NCI-H748 treated with DMSO at 0.1 percent for 48 hours (cell line): ENCODE measurements around the gene TTYH2.

Source experiments
- DNase-seq: peaks from one replicate; lab custom pipeline; 2025; lab: John Stamatoyannopoulos, UW

Gene TTYH2

DNA sequence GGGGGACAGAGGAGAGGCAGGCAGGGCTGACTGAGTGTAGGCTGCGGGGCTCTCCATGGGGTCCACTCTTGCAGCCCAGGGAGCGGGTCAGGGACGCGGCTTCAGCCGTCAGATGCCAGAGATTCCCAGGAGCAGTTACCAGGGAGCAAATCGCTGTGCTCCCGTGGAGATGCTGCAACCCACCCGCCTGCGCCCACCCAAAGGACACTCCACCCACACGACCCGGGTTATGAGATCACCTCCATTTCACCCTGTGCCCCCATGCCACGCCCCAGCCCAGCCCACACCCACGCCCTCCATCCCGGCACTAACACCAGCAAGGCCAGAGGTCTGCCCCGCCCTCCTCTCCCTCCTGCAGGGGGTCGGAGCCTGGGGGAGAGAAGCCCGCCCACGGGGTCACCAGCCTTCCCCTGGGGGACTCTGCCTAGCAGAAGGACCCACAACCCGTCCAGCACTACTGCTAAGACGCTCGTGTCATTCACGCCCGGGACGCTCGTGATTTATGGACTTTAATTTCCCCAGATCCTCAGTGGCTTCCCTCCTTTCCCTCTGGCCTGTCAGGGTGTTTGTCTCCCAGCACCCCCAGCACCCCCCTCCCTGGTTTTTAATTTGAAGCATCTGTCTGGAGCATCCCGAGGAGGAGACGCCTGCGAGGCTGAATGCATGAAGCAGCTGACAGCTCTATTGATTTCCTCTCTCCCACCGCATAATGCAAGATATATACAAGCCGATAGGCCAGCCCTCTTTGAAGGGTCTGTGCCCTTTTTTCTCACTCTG lies 16.6 kb upstream of the TTYH2 start:
- DNase-seq = no peak

DNA sequence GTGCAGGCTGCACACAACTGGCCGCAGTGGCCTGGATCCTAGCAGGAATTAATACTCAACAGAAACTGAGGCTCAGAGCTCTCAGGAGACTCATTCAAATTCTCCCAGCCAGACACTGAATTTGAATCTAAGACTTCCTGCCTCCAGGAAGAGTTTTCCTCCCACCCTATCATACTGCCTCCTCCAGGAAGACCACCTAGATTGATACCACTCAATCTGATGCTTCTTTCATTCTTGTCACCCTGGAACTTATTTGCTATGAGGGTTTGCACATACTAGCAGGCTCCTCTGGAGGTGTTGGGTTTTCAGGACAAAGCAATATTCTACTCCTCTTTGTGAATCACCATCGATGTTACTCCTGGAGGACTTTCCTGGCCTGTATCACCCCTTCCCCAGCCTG lies 15.6 kb upstream of the TTYH2 start:
- no peak for DNase-seq

DNA sequence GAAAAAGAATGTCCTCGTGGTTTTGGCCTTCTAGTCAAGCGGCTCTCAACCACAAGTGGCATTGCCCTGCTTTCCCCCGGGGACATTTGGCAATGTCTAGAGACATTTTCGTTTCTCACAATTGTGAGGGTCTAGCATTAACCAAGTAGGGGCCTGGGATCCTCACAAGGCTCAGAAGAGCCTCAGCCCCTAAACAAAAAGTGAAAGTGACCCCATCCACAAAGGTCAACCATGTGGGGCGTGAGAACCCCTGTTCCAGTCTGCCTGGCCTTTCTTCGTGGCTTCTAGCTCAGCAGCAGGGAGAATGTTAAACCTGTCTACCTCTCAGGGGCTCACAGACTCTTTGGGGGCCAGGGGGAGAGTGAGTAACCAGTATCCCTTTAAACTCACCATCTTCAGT lies 14.7 kb upstream of the TTYH2 start:
- no peak for DNase-seq

DNA sequence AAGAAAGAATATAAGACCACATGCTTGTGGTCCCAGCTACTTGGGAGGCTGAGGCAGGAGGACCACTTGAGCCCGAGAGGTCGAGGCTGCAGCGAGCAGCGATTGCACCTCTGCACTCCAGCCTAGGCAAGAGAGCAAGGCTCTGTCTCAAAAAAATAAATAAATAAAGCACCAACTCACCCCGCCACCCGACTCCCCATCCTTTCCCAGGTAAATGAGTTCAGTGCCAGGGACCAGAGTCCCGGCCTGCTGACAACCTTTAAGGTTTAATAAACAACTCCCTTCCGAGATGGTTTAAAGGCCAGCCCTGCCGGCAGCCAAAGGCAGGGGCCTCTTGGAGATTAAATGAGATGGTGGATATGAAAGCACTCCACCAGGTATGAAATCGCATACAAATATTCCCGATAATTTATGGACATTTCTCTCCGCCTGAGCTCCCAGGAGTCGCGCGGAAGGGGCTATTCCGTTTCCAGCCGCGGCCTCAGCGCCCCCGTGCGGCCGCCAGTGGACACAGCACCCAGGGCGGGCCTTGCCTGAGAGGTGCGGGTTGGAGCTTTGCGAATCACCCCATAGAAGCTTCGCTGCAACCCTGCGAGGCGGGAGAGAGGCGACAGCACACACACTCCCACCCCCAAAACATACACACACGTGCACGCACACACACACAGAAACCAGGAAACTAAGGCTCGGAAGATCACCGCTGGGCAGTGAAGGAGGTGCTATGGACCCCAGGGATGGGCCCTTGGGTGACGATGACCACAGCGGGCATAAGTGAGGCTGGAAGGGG lies 13.9 kb upstream of the TTYH2 start:
- DNase-seq = peak; percentile 22

DNA sequence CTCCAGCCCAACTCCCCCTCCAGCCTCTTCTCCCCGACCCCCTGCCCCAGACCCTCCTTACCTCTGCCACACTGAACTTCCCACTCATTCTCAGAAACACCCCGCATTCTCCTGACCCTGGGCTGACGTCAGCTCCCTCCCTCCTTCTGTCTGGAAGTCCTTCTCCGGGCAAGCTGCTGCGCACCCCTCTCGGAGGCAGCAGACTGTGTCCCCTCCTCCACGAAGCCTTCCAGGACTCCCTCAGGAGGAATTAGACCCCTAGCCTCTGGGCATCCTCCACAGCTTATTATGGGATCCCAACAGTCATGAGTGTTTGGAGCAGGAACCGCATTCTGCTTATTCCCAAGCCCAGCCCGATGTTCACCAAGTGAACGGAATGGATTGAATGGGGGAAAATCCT lies 13.3 kb upstream of the TTYH2 start:
- no peak for DNase-seq

DNA sequence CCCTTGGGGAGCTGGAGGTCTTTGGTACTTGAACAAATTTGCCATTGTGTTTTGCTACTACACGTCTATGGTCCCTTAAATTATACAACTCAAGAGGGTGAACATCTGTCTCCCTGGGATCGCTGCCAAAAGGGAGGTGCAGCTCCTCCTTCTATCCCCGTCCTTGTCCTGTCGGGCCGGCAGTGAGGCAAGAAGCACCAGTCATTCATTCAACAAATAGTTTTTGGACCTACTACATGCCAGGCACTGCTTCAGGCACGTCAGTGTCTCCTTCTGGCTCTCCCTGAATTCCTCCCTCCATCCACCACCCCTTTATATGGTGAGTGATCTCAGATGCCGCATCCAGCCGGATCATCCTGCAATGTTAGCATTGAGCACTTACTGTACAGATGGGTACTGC lies 12.1 kb upstream of the TTYH2 start:
- DNase-seq = peak; percentile 24

DNA sequence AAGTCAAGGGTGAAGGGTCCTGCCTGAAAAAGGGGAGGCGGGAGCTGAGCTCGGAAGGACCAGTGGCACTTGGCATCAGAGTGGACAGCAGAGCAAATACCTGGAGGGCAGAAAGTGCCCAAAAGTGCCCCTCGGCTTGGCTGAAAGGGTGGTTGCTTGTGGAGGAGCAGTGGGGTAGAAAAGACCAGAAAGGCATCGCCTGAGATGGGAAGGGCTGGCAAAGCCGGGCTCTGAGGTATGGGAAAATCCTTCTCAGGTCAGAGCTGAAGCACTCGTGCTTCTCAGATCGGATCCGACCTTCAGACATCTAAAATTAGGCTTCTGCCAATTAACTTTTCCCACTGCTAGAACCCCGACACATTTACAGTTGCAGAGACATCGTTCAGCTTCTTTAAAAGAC lies 11.4 kb upstream of the TTYH2 start:
- DNase-seq = no peak

DNA sequence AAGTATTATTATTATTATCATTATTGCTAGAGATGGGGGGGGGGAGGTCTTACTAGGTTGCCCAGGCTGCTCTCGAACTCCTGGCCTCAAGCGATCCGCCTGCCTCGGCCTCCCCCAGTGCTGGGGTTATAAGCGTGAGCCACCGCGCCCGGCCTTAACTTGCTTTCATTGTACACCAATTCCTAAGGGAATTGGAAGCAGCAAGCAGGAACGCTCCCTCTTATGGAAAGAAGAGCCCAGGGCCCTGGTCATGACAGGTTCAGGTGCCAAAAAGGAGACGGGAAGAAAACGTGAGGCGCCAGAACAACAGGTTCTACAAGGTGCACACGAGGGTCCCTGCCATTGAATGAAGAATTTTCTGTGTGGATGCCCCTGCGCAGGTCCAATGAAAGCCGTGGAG lies 10.4 kb upstream of the TTYH2 start:
- no peak for DNase-seq

DNA sequence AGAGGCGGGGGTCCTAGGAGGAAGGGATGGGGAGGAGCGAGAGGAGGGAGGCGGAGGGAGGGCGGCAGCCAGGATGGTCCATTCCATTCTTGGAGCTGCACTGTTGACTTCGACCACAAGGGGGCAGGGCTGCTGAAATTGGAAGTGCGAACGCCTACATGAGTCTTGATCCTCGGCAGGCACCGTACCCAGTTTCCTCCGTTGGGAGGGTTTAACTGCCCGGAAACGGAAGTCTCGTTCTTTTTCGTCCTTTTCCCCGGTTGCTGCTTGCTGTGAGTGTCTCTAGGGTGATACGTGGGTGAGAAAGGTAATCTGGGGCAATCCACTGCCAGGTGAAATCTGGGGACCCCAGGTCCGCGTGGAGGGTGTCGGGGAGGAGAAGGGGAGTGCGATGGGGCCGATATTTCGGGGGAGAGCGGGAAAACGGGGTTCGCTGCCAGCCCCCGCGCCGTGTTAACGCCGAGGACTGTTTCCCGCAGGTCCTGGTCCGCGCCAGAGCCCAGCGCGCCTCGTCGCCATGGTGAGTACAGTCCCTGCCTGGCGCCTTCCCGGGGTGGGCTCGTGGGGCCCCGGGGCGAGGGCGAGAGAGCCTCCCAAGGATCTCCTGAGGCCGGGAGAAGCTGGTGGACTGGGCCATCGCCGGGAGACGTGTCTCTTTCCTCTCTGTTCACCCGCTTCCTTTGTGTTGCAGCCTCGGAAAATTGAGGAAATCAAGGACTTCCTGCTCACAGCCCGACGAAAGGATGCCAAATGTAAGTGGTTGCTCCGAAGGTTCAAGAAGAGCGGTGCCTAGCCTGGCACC lies 9.7 kb upstream of the TTYH2 start, which contains the start of gene RPL38:
Gene RPL38, plus strand, starts transcription at position 240 of the 802 bp plus-strand sequence. Its CDS starts 278 bp downstream, at position 518.
- DNase-seq = peak; percentile 74

DNA sequence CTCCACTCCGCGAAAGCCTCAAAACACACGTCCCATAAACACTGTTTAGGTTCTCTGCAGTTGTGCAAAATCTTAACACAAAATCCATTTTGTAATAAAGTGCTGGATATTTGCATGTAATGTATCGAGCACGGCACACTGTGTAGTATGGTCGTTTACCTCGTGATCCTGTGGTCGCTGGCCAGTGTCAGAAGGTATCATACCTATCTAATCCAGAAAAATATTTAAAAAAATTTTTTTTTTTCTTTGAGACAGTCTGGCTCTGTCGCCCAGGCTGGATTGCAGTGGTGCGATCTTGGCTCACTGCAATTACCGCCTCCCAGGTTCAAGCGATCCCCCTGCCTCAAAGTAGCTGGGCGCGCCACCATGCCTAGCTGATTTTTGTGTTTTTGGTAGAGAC lies 8.9 kb upstream of the TTYH2 start:
- no peak for DNase-seq

DNA sequence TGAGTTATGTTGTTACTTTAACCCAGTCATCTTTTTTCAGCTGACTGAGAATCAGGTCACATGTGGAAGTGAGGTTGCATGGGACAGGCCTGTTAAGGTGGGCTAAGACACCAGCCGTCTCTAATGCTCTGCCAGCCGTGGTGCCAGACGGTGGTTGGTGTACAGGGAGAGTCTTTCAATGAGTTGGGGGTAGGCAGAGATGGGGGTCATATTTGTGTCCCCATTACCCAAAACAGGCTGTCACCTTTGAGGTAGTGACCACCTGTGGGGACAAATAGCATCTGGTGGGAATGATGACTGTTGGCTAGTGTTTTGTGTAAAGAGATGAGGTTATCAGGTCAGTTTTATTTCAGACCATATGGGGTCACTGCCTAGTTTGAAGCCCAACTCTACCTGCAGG lies 8.1 kb upstream of the TTYH2 start:
- no peak for DNase-seq

DNA sequence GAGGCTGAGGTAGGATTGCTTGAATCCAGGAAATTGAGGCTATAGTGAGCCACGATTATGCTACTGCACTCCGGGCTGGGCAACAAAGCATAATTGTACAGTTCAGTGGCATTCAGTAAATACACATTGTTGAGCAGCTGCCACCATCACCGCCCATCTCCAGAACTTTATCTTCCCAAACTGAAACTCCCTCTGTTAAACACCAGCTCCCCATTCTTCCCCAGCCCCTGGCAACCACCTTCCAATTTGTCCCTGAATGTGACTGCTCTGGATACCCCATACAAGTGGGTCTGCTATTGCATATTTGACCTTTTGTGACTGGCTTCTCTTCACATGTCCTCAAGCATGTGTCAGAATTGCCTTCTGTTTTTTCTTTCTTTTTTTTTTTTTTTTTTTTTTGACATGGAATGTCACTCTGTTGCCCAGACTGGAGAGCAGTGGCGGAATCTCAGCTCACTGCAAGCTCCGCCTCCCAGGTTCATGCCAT lies 7.0 kb upstream of the TTYH2 start:
- no peak for DNase-seq

DNA sequence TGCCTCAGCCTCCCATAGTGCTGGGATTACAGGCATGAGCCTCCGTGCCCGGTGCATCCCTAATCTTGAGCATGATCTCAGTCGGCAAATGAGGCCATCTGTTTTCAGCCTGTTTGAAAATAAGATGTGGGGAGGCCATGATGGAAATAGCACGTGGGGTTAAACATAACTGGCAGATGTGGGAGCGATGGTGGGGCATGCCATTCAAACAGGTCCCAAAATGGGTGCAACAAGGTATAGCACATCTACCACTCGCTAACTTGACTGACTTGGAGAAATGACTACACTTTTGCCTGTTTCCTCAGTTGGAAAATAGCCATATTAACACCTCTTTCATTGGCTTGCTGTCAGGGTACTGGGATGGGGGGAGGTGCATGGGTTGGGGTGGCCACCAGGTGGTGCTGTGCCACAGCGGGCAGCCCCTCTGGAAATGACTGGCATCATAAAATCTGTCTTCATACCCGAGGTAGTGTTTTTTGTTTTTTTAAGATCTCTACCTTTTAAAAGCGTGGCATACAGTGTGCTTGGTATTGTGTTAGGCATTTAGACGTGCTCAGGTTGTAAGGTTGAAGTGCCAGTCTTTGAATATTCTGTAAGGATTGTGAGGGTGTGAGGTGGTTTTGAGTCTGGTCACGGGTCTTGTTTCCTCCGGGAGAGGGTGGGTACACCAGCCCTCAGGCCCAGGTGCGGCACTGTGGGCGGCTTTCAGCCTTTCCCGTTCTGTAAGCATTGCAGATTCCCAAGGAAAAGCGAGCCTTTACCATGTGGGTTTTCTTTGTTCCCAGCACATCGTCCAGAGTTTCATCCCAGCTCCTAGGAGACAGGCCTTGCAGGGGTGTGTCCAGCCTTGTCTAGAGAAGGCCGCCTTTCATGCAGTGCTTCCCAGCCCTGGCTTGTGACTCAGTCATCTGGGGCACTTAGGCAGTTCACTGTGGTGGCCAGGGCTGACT lies 2.9 kb upstream of the TTYH2 start:
- no peak for DNase-seq

DNA sequence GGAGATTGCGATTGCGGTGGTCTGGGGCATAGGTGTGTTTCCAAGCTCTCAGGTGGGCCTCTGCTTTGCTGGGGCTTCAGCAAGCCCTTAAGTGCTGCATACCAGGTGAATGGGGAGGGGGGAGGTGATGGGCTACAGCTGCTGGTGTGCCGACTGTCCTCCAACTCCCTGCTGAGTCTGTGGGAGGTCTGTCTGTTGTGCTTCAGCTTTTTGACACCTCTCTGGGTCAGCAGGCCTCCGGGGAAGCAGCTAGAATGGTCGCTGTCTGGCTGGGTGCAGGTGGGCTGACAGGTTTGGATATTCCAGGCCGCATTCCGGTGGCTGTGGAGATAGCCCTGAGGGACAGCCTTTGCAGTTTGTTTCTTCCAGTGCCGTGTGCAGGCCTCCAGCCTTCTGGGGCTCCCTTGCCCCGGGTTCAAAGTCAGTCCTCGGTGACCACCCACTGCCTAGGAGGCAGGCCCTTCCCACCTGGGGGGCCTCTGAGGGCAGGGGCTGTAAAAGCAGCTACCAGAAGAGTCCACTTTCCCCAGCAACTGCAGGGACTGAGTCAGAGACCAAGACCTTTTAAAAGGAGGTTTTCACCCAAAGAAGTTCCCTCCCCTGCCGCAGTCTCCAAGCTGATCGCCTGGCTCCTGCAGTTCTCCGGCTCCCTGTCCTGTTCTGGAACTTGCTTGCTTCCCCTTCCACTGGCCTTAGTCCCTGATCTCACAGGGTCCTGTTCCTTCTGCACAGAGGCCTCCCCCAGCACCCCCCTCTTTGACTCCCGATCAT lies 2.0 kb upstream of the TTYH2 start:
- DNase-seq = no peak

DNA sequence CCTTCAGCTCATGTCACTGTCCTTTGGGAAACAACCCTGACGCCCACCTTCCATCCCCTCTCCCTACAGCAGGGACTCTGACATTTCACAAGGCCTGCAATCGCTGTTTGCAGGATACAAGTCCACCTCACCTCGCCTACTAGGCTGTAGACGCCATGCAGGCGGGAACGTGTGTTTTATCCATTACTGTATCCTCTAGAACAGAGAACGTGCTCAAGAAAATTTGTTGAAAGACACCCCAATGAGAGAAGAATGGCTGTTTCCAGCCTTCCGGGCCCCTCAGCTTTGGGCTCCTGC lies 1.5 kb upstream of the TTYH2 start:
- DNase-seq = no peak

DNA sequence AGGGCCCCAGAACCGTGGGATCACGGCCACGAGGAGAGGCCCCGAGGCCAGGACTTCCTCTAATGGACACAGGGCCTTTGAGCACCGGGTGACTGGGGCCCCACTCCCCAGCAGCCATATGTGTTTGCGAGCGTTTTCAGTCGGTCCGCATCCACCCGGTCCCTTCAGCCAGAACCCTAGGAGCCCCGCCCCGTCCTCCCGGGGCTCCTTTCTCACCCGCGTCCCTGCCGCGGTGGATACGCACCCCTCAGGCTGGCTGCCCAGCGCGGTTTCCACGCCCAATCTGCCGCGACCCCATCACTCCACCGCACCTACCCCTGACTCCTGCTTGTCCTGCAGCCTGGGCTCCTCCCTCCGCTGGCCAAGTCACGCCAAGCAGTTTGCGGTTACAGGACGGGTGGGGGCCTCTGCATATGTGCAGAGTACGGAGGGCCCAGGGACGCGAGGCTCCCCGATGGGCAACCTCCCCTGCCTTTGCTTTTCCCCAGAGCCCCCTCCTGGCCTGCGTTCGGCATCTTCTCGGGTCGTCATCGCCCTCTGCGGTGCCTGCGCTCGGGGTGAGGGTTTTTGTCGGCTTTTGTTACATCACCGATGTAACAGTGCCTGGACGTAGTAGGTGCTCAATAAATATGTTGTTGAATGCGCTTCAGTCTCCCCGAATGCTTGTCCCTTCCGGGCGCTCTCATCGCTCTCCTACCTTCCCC lies 1.0 kb upstream of the TTYH2 start:
- no peak for DNase-seq

DNA sequence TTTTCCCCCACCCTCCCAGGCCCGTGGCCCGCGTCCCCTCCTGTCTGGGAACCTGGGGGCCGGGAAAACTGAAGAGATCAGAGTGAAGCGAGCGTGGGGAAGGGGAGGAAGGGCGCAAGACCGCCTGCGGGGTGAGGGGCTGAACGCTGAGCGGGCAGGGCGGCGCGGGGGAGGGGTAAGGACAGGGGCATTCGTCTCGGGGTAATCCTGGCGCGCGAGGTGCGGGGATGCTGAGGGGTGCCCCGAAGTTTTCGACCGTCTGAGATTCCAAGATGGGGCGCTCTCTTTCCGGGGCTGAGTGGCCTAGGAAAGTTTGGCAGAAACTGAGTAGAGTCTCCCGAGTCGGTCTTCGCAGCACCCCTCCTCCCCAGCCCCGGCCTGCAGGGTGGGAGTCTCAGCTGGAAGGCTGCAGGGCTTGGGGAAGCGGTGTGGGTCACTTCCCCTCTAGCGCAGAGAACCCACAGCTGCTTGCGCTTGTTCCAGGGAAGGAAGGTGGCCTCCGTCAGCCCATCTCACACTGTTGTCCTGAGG lies 555 bp downstream of the TTYH2 start:
- no peak for DNase-seq

DNA sequence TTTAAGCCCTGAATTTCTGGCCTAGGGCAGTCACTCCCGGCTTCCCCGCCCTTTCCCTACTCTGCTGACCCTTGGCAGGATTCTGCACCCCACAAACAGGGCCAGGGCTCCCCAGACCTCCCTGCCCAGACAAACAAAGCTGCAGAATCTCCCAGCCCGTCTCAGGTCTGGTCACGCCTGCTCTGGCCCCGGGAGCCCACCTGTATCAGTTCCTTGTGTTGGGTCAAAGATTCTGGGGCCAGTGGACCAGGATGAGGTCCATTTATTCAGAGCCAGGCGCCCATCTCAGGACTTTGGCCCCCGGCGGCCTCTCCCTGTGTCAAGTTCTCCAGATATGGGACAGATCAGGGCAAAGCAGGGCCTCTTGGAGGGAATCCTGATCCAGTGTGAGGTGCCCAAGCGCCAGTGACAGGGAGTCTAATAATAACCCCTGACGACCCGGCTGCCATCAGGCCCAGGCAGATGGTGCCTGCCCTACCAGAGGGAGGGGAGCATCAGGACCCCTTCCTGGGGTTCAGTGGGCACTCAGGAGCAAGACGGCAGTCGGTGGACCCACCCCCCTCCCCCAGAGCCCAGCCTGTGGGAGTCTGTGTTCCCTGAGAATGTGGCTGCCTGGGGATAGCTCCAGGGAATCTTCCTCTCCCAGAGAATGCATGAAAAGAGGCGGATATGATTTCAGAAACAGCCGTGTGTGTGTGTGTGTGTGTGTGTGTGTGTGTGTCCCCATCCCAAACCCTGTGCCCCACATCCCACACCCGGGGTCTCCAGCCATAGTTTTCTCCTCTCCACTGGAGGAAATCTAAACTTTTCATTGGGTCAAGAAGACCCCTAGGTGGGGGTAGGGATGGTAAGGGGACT lies 1.3 kb downstream of the TTYH2 start:
- DNase-seq = no peak

DNA sequence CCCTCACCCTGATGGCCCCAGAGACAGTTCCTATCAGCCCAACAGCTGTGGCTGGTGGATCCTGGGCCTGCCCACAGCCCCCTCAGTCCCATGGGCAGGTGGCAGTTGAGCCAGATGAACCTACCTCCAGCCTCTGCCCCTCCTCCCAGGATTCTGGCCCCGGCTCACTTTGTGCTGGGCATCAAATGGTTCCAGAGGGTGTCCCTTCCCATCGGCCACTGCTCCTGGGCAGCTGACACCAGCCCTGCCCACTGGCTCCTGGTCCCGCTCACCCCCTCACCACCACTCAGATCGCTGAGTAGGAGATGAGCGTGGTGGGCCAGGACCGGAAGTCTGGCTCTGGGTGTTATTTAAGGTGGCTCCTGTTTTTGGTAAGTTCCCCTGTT lies 2.0 kb downstream of the TTYH2 start:
- DNase-seq = no peak
